Fibroblast of skin of left quadriceps (primary cell): ENCODE results near the gene COL5A1.

Source experiments
- DNase-seq, 2 experiments: peaks; one replicate each; pipeline ENCODE4 v3.0.0-alpha.2; 2013; ENCODE audit warnings: low read depth in 2 of 2

Gene COL5A1

GRCh38 chr9:134741846-134742245 is 100.2 kb downstream of the COL5A1 start:
- DNase-seq, result no peak

DNA sequence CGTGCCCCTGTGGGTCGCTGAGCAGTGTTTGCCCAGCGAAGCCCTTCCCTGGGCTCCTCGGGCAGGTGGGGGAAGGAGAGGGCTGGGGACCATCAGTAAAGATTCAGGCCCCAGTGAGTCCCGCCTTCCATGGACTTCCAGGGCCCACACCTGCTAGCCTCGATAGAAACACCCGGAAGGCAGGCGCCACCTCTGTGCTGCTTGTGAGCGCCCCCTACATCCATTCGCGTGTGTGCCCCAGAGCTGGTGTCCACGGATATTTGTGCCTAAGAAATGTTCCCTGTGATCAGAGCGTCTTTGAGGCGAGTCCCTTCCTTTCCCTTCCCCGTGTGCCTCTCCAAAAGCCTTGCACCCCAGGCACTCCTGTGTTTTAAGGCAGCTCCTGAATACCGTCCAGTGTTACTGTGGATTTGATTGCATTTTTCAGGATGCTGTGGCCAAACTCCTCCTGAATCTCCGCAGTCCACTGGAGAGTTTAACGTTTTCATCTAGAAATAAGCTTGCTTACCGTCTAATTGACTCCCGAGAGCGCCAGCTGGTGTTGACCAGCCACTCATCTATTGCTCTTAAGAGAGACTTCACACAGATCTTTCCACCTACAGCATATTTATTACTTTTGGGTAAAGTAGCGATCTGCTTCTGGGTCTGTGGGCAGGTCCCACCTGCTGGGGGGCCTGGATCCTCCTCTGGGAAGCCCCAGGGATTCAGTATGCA is 101.4 kb downstream of the COL5A1 start:
- DNase-seq, result no peak

DNA sequence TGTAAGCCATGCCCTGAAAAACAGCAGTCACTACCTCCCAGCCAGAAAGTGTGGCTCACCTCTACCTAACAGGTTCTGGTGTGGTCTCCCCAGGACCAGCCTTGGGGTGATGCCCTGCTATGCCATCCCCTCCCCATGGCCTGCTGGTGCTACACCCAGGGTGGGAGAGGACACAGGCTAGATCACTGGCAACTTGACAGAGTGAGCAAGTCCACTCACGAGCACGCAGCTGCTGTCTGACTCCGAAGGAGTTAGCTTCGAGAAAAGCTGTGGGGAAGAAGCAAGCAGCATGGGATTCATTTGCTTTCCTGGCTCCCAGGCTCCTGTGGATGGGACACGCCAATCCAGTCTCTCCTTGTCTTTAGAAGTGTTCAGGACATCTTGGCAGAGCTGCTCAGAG is 102.2 kb downstream of the COL5A1 start:
- no peak for DNase-seq

DNA sequence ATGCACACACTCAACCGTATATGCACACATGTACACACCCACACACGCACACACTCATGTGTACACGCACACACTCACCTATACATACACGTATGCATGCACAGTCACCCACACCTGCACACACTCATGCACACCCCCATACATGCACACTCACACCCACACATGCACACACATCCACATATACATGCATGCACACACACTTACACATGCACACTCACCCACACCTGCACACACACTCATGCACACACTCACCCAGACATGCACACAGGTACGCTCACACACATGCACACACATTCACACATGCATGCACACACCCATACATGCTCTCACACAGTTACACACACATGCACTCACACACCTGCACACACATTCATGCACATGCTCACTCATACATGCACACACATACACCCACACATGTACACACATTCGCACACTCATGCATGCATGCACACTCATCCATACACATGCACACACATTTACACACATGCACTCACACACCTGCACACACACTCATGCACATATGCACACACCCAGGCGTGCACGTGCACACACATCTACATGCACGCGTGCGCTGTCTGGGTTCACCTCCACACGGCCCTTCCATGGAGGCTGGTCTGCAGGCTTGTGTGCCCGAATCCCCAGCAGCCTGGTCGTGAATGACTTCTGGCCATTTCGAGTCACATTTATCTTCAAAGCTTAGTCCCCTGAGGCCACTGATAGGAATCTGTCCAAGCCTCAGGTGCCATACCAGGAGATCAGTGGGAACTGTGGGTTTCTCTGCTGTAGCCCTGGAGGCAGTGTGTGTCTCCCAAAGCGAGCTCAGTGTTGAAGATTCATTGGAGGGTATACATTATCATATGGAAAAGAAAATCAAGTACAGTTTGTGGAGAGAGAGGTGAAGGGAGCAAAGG is 103.0 kb downstream of the COL5A1 start:
- DNase-seq, result no peak

DNA sequence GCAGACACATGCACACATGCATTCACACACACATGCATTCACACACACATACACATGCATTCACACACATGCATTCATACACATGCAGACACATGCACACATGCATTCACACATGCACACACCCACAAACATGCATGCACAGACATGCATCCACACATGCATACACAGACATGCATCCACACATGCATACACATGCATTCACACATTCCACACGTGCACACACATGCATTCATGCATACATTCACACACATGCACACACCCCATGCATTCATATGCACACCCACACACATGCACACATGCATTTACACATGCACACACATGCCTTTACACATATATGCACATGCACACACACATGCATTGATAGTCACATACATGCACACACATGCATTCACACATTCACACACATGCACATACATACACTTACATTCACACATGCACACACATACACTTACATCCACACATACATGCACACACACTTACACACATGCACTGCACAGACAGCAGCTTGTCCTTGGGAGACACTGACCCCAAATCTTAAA is 106.4 kb downstream of the COL5A1 start:
- DNase-seq, result no peak

- no peak for DNase-seq
These were observed 107.0 kb downstream of the COL5A1 start for GRCh38 chr9:134748591-134748990.

- no peak for DNase-seq
These were observed 109.0 kb downstream of the COL5A1 start for GRCh38 chr9:134750450-134751155.

DNA sequence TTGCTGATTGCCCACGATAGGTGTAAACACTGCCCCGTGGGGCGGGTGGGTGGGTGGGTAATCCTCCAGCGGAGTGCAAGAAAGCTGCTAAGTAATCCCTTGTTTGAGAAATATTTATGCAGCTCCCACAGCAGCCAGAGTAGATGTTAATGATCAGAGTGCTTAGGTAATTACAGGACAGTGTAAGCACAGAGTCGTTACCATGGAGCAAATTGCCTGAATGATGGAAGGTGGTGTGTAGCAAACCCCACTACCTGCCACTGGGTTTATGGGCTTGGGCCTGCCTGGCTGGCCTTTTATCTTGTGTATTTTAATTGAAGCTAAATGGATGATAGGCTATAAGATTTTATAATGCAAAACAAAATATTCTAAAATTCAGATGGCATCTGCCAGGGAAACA is 110.0 kb downstream of the COL5A1 start:
- no peak for DNase-seq

GRCh38 chr9:134752471-134753168 is 111.0 kb downstream of the COL5A1 start:
- DNase-seq, result no peak

DNA sequence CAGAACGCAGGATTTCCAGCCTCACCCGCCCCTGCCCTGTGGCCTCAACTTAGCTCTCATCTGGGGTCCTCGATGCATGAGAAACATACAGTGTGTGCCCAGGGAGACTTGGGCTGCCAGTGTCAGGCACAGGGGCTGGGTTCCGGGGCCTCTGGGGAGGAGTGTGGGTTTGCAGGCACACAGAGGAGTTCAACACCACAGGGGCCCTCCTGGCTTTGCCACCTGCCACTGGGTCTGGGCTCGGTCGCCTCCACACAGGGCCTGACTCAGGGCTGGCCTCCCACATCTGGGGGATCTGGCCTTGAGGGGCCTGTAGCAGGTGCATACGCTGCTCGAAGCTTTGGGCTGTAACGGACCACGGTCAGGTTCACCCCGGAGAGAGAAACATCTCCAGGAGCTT is 111.6 kb downstream of the COL5A1 start:
- no peak for DNase-seq

DNA sequence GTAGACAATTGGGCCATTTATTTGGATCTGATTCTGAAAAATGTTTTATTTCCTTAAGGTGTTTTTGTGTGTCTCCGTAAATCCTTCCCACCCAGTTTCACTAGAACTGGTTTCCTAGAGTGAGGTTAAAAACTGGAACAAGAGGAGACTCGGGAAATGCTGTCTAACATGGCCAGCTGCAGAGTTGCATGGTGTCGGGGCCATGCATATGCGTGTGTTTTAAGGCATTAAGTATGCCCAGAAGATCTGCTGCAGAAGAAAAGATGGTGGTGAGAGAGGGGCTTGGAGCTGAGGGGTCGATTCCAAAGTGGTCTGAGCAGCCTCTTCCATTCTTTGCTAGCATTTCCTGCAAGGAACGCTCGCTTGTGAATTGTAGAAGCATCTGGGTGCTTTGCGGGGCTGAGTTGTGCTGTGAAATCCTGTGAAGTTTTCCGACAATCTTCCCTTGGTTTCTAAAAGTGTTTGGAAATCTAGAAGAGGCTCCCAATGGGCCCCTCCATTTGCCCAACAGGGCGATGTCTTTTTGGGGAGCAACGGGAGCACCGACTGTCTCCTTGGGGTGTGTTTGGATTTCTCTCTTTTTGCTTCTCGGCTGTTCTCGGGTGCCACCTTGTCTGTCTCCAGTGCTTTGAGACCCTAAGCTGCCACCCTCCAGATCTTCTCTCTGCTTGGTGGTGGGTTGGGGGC is 113.8 kb downstream of the COL5A1 start:
- no peak for DNase-seq

- DNase-seq, result no peak
These were observed 114.5 kb downstream of the COL5A1 start for GRCh38 chr9:134756098-134756497.

DNA sequence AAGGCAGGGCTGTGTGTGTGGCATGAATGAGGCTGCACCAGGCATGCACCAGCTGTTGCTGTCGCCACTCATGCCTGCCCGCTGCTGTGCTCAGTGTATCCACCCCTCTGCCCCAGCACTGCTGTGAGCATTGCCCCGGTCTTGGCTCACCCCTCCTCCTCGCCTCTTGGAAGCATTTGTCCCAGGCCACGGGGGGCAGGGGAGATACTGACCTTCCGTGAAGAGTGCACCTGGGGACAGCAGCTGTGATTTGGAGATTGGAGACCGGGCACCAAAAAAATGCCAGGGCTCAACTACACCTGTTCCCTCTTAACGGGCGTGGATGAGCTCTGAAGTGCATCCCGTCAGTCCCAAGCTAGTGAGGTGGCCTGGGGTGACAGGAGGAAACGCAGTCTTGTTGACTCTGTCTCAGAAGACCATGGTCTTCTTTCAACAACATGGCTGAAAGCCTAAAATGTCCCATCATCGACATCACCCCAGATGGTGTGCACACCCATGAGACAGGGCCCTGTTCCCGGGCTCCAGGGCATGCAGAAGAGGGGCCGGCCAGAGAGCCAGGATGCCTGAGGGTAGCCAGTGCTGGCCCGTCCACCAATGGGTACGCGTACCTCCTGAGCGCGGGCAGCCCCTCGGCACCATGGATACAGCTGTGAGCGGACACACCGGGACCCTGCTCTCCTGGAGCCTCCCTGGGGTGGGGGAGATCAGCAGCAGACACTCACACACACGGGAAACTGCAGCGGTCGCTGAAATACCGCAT is 115.8 kb downstream of the COL5A1 start:
- DNase-seq, result no peak

DNA sequence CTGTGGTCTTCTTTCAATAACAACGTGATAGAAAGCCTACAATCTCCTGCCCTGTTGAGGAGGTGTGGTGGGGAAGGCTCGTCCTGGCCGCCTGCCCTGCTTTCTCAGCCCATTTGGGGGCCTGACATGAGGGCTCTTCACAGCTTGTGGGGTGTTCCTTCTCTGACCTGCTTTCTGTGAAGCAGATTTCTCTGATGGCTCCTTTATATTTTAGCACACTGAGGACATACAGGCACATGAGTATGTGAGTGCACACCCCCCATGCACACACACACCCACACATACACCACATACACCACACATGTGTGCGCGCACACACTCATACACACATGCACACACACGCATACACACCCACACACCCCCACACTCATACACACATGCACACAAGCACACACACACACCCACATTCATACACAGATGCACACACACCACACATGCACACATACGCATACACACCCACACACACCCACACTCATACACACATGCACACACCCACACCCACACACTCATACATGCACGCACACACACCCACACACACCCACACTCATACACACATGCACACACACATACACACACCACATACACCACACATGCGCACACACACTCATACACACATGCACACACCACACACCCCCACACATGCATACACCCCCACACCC is 117.5 kb downstream of the COL5A1 start:
- no peak for DNase-seq

- DNase-seq, result no peak
These were observed 118.3 kb downstream of the COL5A1 start for GRCh38 chr9:134759913-134760312.

DNA sequence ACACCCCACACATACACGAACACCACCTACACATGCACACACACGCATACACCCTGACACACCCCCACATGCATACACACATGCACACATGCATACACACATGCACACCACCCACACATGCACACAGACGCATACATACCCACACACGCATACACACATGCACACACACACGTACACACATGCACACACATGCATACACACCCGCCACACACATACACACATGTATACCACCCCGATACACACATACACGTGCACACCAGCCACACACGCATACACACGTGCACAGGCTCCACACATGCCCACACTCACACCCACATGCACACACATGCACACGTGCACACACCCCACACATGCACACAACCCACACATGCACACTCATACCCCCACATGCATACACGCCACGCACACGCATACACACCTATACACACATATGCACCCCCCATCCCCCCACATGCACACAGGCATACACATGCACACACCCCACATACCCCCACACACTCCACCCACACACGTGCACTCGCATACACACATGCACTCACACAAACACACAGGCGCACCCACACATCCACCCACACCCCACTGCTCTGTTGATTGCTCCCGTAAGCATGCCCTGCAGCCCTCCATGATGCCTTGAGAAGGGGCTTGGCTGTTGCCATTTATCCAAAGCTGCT is 119.3 kb downstream of the COL5A1 start:
- DNase-seq, result no peak

- DNase-seq, result no peak
These were observed 123.1 kb downstream of the COL5A1 start for GRCh38 chr9:134764473-134765269.

DNA sequence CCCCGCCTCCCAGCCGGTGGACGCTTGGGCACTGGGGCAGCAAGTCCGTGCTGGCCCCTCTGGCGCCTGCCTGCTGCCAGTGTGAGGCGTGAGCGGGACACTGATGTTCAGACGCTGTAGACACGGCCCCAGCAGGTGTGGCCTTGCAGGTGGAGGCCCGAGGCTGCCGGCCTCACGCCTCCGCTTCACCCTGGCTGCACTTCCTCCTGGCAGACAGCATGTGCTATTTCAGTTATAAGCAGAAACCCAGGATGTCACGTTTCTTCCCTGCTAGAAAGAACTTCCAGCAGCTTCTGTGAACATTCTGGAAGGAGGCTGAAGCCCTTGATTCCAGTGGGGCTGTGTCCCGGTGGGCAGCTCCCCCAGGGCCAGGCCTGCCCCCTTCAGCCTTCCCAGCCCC is 124.2 kb downstream of the COL5A1 start:
- DNase-seq, result no peak
